RKO (cell line): ENCODE results near the gene ADH1B.
"Not testable (repeated sequence)": the region's sequence is repeated elsewhere in the genome, so short reads cannot be mapped to it uniquely, and the experiment has no call there.

ENCODE experiments used
- DNase-seq: peaks from one replicate; pipeline ENCODE4 v3.0.0-alpha.2; 2016; ENCODE audit warnings: low spot score

ADH1B gene

DNA sequence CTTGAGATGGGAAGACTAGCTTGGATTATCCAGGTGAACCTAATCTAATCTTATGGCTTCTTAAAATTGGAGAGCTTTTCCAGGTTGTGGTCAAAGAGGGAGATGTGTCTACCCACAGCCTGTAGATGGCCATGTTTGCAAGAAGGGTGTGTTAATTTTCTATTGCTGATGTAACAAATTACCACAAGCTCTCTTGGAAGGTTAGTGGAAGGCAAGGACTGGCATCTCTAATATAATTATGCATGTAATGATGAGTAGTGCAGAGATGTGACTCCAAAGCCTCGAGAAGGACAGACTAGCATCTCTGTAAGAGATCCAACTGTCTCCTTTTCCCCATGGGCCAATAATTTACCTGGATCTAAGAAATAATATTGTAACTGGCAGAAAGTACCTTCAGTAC is 3.2 kb upstream of the ADH1B start:
- DNase-seq = no peak

DNA sequence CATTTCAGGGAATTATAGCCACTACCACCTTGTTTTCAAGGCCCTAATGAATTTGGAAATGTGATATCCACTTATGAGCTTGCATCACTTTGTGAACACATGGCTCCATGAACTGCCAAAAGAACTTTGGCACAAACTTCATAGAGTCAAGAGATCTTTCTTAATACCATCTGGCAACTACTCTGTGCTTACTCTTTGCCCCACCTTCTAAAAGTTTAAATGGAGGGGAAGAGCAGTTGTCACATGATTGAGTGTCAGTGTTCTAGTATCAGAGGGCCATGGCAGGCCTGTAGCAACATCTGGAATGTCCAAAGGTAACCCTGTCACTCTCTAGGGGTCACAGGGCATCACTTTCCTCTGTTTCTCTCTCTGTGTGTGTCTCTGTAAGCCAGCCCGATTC is 2.6 kb upstream of the ADH1B start:
- DNase-seq = no peak

DNA sequence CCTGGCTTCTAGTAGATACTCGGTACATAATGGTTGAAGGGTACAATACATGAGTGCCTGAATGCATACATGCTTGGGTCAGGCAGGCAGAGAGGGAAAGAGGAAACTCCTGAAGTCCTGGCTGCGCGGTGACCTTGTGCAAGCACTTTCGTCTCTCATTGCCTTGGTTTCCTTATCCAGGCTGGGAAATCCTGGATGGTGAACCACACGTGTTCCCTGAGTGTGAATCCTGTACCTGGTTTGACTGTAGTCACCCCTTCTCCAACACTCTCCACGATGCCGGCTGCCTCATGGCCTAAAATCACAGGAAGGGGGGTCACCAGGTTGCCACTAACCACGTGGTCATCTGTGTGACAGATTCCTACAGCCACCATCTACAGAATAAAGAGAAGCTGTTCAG is 3.4 kb downstream of the ADH1B start:
- not testable (repeated sequence) for DNase-seq

DNA sequence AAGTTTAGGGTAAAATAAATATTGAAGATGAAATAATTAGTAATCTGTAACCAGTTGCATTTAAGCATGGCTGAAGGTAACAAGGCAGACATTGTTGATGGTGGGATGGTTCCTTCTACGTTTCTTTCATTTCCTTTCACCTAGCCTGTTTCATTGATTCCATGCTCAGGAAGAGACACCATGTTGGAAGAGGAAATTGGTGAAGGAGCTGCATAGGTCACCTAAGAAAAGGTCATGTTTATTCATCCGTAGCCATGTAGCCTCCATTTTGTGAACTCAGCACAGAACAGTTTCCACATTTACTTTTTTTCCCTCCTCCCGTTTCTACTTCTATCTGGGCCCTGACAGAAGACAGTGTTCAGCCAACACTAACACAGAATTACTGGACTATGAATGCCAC is 3.8 kb downstream of the ADH1B start:
- DNase-seq = no peak

DNA sequence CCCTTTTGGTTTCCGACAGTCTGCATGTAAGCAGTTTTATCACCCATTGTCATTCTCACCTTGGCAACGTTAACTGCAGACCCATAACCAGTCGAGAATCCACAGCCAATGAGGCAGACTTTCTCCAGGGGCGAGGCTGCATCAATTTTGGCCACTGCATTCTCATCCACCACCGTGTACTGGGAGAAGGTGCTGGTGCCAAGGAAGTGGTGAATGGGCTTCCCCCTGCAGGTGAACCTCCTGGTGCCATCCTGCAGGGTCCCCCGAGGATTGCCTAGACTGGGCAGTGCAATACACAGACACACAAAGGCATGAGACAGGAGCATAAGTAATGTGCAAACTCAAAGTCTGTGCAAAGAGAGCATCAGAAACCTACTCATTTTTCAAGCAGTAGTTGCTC is 5.4 kb downstream of the ADH1B start:
- DNase-seq = no peak

DNA sequence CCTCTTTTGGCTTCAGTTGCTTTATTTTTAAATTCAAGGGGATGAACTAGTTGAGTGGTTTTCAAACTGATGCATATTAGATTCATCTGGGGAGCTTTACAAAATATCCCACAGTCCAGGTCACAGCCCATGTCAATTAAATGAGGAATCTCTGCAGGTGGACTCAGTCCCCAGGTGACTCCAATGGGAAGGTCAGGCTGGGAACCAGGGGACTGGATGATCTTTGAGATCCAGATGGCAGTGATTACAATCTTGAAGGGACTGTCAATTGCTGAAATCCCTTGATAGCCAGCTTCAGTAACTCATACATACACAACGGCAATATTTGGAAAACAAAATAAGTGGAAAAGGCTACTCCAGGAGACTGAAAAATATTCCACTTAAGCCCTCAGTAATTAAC is 7.0 kb downstream of the ADH1B start:
- no peak for DNase-seq

DNA sequence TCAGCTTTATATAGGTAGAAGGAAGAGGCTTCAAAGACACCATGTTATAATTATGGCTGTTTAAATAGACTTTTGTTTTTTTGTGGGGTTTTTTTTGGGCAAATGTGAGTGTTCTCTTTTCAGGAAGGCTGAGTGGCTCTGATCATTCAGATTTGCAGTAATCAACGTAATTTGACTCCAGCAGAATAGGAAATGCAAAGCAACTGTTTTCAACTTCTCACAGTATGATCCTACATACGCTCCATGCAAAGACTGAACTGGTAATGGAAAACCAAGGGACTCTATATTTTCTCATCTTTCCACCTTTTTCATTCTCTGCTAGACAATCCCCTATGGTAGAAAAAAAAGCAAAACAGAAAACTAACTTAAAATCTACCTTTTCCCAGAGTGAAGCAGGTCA is 10.8 kb downstream of the ADH1B start:
- no peak for DNase-seq

DNA sequence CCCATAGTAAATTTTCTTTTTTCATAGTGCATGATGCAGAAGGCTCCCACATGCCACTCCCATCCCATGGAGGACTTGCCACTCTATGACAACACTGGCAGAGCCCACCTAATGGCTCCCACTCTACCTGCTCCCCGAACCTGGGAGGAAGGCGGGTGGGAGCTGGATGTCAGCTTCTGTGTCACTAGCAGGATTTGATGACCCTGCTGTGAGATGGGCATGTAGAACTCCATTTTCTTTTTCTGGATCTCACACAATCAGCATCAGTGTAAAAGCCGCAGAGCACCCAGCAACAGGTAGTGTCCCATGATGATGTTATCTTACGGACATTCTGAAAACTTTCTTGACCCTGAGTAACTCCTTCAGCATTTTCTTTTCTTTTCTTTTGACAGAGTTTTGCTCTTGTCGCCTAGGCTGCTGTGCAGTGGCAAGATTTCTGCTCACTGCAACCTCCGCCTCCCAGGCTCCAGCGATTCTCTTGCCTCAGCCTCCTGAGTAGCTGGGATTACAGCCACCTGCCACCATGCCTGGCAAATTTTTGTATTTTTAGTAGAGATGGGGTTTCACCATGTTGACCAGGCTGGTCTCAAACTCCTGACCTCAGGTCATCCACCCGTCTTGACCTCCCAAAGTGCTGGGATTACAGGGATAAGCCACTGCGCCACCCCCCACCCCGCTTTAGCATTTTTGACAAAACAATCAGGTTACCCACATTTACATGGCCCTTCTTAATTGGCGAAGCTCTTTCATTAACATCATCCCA is 15.4 kb downstream of the ADH1B start:
- no peak for DNase-seq

DNA sequence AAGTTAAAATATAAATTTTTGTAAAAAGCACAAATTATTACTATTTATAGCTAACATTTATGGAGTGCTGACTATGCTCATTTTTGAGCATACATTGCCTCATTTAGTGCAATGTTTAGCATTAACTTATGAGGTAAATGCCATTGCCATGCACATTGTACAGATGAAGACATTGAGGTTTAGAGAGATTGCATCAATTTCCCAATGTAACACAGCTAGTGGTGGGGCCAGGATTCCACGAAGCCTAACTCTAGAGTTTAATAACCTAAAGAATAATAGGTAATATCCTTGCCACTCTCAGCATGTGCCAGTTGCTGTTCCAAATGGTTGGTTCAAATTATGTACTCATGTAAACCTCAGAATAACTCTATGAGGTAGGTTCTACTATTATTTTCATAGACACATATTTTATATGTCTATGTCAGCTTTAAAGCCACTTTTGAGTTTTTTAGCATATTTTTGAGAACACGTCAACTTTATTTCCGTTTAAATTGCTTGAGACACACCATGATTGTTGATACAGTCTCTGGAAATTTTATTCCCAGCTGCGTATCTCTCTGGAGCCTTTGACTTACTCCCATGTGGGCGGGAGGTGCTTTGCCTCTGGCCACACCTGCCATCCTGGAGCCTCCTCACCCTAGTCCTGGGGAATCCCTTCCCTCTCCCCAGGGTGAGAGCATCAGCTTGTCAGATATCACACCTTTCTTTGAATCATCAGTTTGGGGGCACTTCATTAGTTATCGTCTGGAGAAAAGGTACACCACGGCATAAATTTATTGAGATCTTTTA is 19.6 kb downstream of the ADH1B start:
- DNase-seq = no peak

DNA sequence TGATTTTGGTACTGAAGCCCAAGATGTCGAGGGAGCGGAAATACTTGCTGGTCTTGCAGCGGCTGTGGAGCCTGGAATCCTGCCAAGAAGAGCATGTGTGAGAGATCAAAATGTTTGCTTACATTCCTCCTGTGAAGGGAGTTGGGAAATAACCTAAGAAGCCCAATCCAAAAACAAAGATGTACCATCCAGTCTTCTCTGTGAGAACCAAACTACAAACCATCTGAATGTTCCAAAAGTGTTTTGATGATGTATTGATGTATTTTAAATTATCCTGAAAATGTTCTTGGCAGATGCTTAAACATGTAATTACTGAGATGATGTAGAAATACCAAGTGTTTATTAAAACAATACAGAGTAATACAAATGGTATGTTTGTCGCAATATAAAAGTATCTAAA is 20.3 kb downstream of the ADH1B start:
- no peak for DNase-seq

DNA sequence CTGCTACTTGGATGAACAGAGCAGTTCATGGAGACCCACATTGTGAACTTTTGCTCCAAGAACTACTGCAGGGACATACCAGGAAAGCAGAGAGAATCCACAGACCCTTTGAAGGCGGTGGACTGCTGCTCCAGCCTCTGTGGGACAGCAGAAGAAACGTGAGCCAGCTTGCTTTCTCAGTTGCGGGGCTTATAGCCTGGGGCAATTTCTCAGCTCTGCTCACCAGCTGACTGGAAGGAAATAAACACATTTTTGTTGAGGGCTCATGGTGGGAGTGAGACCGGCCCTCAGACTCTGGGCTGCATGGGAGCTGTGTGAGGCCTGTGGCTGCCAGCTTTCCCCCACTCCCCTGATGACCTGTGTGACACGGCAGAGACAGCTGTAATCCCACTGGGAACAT is 27.8 kb downstream of the ADH1B start:
- no peak for DNase-seq

DNA sequence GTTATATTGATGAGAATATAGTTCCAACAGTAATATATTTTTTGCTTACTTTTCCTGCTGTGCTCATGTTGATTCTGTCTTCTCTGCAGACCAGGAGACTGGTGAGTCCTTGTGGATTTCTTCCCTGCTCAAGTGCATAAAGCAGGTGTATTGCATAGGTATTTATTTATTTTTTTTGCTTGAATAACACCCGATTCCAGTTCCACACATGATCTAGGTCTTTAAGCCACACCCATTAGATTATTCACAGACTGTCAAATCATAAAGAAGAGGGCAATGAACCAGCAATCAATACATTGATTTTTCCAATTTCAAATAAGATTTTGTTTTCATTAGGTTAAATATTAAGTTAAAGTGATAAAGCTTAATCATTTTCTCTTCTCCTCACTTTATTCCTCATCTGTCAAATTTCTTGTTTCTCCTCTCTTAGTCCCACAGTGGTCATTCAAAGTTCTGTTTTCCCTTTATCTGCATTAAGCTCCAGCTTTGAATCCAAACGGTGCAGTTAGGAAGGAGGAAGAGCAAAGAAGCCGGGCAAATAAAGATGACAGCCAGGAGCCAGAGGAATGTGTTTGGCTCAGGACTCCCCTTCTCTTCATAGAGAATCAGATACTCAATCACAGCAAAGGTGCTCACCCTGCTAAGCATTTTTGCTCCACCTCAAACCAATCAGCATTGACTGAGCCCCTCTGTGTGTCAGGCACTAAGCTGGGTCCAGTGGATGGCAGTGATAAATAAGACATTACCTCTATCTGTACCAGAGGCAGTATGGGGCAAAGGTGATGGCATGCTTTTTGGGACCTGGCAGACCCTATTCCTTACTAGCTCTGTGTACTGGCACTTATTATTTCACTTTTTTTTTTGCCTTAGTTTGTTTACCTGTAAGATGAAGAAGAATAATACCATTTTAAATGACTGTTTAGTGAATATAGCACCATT is 30.1 kb downstream of the ADH1B start, which contains the start of gene ADH1A:
ADH1A (minus strand) TSS at position 138 of the 939 bp plus-strand sequence; CDS start at position 67, 71 bp downstream.
- DNase-seq = no peak

DNA sequence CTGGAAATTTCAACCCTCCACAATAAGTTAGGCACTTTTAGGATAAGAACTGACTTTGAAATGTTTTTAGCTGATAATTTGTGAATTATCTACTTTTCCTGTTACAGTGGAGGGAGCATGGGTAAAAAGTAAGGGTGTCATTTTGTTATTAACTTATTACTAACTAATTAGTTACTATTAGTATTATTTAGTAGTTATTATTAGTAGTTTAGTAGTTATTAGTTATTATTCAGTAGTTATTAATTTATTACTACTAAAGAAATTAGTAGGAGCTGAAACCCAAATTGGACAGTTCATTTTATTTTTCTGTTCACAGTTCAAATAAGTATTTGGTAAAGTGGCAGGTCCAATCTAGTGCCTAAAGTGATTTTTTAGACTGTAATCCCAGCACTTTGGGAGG is 35.8 kb downstream of the ADH1B start:
- DNase-seq = no peak

DNA sequence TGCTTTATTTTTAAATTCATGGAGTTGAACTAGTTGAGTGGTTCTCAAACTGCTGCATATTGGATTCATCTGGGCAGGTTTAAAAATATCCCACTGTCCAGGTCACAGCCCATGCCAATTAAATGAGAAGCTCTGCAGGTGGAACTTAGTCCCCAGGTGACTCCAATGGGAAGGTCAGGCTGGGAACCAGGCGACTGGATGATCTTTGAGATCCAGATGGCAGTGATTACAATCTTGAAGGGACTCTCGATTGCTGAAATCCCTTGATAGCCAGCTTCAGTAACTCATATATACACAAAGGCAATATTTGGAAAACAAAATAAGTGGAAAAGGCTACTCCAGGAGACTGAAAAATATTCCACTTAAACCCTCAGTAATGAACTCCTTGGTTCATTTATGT is 38.5 kb downstream of the ADH1B start:
- no peak for DNase-seq

DNA sequence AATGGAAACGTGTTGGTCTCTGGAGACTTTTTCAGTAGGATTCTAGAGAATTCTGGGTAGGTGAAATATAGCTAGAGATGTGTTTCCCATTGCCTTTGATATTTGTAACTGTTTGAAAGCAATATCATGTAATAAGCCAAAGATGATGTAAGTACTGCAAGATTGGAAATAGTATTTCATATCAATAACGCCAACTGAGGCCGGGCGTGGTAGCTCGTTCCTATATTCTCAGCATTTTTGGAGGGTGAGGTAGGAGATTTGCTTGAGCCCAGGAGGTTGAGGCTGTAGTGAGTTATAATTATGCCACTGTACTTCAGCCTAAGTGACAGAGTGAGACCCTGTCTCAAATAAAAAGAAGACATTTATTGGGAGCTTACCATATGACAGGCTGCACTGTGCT is 39.9 kb downstream of the ADH1B start:
- DNase-seq = no peak

DNA sequence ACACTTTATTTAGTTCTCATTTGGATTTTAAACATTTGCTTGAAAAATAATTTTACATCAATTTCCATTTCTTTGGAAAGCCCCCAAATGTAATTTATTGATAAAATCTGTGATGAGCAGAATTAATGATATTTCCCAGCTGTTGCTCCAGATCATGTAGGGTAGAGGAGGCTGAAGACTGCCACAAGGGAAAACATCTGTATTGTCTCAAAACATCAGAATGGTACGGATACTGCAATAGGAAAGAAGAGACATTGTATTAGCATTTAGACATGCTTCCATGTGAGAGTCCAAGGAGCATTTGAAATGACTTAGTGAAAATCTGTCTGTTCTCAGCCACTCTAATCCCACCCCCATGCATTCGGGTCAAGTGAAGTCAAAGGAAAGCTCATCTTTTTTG is 44.8 kb downstream of the ADH1B start:
- DNase-seq = no peak

DNA sequence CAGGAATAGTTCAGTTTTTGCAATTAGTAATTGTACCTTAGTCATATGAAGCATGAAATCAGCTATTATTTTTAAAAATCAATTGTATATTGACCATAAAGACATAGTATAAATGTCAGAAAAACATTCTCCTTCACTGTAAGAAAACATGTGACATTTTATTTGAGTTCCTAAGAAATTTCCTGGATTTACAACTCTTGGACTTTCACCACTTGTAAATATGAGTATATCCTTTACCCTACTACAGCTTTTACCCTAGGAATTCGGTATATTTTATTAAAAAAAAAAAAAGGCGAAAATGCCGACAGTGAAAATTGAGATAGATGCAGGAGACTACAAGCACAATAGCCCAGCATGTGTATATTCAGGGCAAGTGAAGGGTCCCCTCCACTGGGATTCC is 45.3 kb downstream of the ADH1B start:
- DNase-seq = no peak

DNA sequence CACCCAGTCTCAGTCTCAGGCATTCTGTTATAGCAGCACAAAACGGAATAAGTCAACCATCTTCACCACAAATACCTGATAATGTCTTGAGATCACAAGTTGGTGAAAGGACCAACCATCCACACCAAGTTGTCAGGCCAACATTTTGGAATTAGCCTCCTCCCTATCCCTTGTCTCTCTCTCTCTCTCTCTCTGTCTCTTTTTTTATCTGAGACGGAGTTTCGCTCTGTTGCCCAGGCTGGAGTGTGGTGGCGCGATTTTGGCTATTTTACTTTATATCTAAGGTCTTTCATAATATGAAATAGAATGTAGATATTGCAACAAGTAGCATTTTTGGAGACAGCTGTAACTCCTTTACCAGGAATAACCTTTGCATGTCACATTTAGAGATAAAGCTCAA is 46.2 kb downstream of the ADH1B start:
- no peak for DNase-seq

DNA sequence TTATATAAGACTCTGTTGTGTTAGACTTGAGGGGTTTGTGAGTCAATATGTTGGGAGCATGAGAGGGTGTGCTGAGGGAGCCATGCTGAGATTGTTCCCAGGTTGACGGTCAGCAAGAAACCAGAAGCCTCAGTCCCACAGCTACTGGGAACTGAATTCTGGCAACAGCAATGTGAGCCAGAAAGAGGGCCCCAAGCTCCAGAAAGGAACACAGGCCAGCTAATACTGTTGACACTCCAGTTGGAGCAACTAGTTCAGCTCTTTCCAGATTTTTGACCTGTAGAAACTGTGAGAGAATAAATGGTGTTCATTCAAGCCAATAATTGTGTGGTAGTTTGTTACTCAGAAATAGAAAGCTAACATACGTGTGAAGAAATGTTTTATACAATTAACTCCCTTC is 47.5 kb downstream of the ADH1B start:
- no peak for DNase-seq

DNA sequence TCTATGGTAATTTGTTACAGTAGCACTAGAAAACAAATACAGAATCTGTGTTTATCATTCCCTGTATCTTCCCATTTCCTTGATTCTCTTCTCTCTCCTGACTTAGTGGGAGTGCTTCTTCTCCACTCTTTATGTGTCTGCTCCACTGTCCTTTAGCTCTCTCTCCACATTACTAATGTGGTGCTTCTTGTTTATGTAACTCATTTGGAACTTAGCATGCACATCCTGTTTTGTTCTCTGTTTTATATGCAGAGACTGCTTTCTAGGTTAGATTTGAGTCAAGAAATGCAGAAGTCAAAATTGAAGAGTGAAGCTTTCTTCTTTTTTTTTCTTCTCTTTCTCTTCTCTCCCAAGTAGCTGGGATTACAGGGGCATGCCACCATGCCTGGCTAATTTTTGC is 56.3 kb downstream of the ADH1B start:
- DNase-seq = no peak
